ENCODE results near the gene NNMT.

Gene NNMT

GRCh38 chr11:114277637-114278341 lies 18.4 kb upstream of the NNMT start:
- H3K27me3 ChIP-seq (ENCODE audit: insufficient read depth, low read length) = no peaks in the 10 kb centered on the region
- H3K4me3 ChIP-seq (ENCODE audit: low read length) = no peak overlapping the region
- no peaks in the 10 kb centered on the region for H3K36me3 ChIP-seq (ENCODE audit: insufficient read depth, low read length)
- WGBS = 94% methylated on average over 11 of the region's 11 CpGs
- H3K9ac ChIP-seq (ENCODE audit: low read depth, low read length) = no peak overlapping the region
- no peak overlapping the region for H3K27ac ChIP-seq (ENCODE audit: low read depth, low read length)
- H3K9me3 ChIP-seq (ENCODE audit: insufficient read depth, low read depth, low read length) = no peaks in the 10 kb centered on the region
- peaks cover 5% of the 10 kb centered on the region; the same call in 1 of the 2 replicates for H3K4me1 ChIP-seq (ENCODE audit: insufficient read depth, low read length)

GRCh38 chr11:114278342-114279065 lies 17.7 kb upstream of the NNMT start:
- H3K4me3 ChIP-seq (ENCODE audit: low read length) = no peak overlapping the region
- no peaks in the 10 kb centered on the region for H3K9me3 ChIP-seq (ENCODE audit: insufficient read depth, low read depth, low read length)
- H3K9ac ChIP-seq (ENCODE audit: low read depth, low read length) = no peak overlapping the region
- 88% methylated on average over 4 of the region's 4 CpGs for WGBS
- no peaks in the 10 kb centered on the region for H3K27me3 ChIP-seq (ENCODE audit: insufficient read depth, low read length)
- no peak overlapping the region for H3K27ac ChIP-seq (ENCODE audit: low read depth, low read length)
- H3K4me1 ChIP-seq (ENCODE audit: insufficient read depth, low read length) = peaks cover 5% of the 10 kb centered on the region; the same call in 1 of the 2 replicates
- no peaks in the 10 kb centered on the region for H3K36me3 ChIP-seq (ENCODE audit: insufficient read depth, low read length)

- Histone ChIP-seq H3K9ac (ENCODE audit: low read depth, low read length) (no peak overlapping the region), H3K27me3 (ENCODE audit: insufficient read depth, low read length) (no peaks in the 10 kb centered on the region), H3K9me3 (ENCODE audit: insufficient read depth, low read depth, low read length) (no peaks in the 10 kb centered on the region), H3K4me1 (ENCODE audit: insufficient read depth, low read length) (peaks cover 5% of the 10 kb centered on the region; the same call in 1 of the 2 replicates), H3K27ac (ENCODE audit: low read depth, low read length) (no peak overlapping the region), H3K4me3 (ENCODE audit: low read length) (no peak overlapping the region), H3K36me3 (ENCODE audit: insufficient read depth, low read length) (no peaks in the 10 kb centered on the region)
- WGBS = 92% methylated on average over 9 of the region's 9 CpGs
Measured at GRCh38 chr11:114279792-114280546, 16.2 kb upstream of the NNMT start.

- no peaks in the 10 kb centered on the region for H3K36me3 ChIP-seq (ENCODE audit: insufficient read depth, low read length)
- peaks cover 7% of the 10 kb centered on the region; the same call in 1 of the 2 replicates for H3K4me1 ChIP-seq (ENCODE audit: insufficient read depth, low read length)
- H3K4me3 ChIP-seq (ENCODE audit: low read length) = no peak overlapping the region
- H3K9me3 ChIP-seq (ENCODE audit: insufficient read depth, low read depth, low read length) = no peaks in the 10 kb centered on the region
- H3K27ac ChIP-seq (ENCODE audit: low read depth, low read length) = no peak overlapping the region
- H3K27me3 ChIP-seq (ENCODE audit: insufficient read depth, low read length) = no peaks in the 10 kb centered on the region
- 26% methylated on average over 6 of the region's 6 CpGs for WGBS
- H3K9ac ChIP-seq (ENCODE audit: low read depth, low read length) = no peak overlapping the region
Measured at GRCh38 chr11:114280696-114281095, 15.5 kb upstream of the NNMT start.

- no peak overlapping the region for H3K9ac ChIP-seq (ENCODE audit: low read depth, low read length)
- no peaks in the 10 kb centered on the region for H3K36me3 ChIP-seq (ENCODE audit: insufficient read depth, low read length)
- no peak overlapping the region for H3K4me3 ChIP-seq (ENCODE audit: low read length)
- no peaks in the 10 kb centered on the region for H3K9me3 ChIP-seq (ENCODE audit: insufficient read depth, low read depth, low read length)
- no peak overlapping the region for H3K27ac ChIP-seq (ENCODE audit: low read depth, low read length)
- no peaks in the 10 kb centered on the region for H3K27me3 ChIP-seq (ENCODE audit: insufficient read depth, low read length)
- peaks cover 11% of the 10 kb centered on the region; the same call in 1 of the 2 replicates for H3K4me1 ChIP-seq (ENCODE audit: insufficient read depth, low read length)
- 89% methylated on average over 1 of the region's 1 CpG for WGBS
Measured at GRCh38 chr11:114281388-114281956, 14.7 kb upstream of the NNMT start.

- H3K27ac ChIP-seq (ENCODE audit: low read depth, low read length) = no peak overlapping the region
- WGBS = 91% methylated on average over 2 of the region's 3 CpGs
Measured at GRCh38 chr11:114282488-114282887, 13.7 kb upstream of the NNMT start.

GRCh38 chr11:114283422-114283821 lies 12.8 kb upstream of the NNMT start:
- Histone ChIP-seq H3K9me3 (ENCODE audit: insufficient read depth, low read depth, low read length) (no peaks in the 10 kb centered on the region), H3K36me3 (ENCODE audit: insufficient read depth, low read length) (no peaks in the 10 kb centered on the region), H3K9ac (ENCODE audit: low read depth, low read length) (no peak overlapping the region), H3K27me3 (ENCODE audit: insufficient read depth, low read length) (no peaks in the 10 kb centered on the region), H3K4me1 (ENCODE audit: insufficient read depth, low read length) (peaks cover 11% of the 10 kb centered on the region; the same call in 1 of the 2 replicates), H3K27ac (ENCODE audit: low read depth, low read length) (no peak overlapping the region), H3K4me3 (ENCODE audit: low read length) (no peak overlapping the region)
- WGBS = 95% methylated on average over 3 of the region's 3 CpGs

More at GRCh38 chr11:114282488-114282887, 13.7 kb upstream of the NNMT start:
- Histone ChIP-seq H3K4me1 (ENCODE audit: insufficient read depth, low read length) (peaks cover 11% of the 10 kb centered on the region; the same call in 1 of the 2 replicates), H3K9me3 (ENCODE audit: insufficient read depth, low read depth, low read length) (no peaks in the 10 kb centered on the region), H3K27me3 (ENCODE audit: insufficient read depth, low read length) (no peaks in the 10 kb centered on the region), H3K36me3 (ENCODE audit: insufficient read depth, low read length) (no peaks in the 10 kb centered on the region), H3K4me3 (ENCODE audit: low read length) (no peak overlapping the region), H3K9ac (ENCODE audit: low read depth, low read length) (no peak overlapping the region)

GRCh38 chr11:114284021-114284420 lies 12.2 kb upstream of the NNMT start:
- Histone ChIP-seq H3K27me3 (ENCODE audit: insufficient read depth, low read length) (no peaks in the 10 kb centered on the region), H3K4me1 (ENCODE audit: insufficient read depth, low read length) (peaks cover 11% of the 10 kb centered on the region; the same call in 1 of the 2 replicates), H3K9me3 (ENCODE audit: insufficient read depth, low read depth, low read length) (no peaks in the 10 kb centered on the region), H3K27ac (ENCODE audit: low read depth, low read length) (no peak overlapping the region), H3K9ac (ENCODE audit: low read depth, low read length) (no peak overlapping the region), H3K4me3 (ENCODE audit: low read length) (no peak overlapping the region), H3K36me3 (ENCODE audit: insufficient read depth, low read length) (no peaks in the 10 kb centered on the region)
- 90% methylated on average over 2 of the region's 2 CpGs for WGBS

GRCh38 chr11:114284914-114285313 lies 11.3 kb upstream of the NNMT start:
- no peak overlapping the region for H3K27ac ChIP-seq (ENCODE audit: low read depth, low read length)
- 95% methylated on average over 7 of the region's 7 CpGs for WGBS
- H3K36me3 ChIP-seq (ENCODE audit: insufficient read depth, low read length) = no peaks in the 10 kb centered on the region

GRCh38 chr11:114285599-114285998 lies 10.6 kb upstream of the NNMT start:
- H3K27ac ChIP-seq (ENCODE audit: low read depth, low read length) = no peak overlapping the region

More at GRCh38 chr11:114284914-114285313, 11.3 kb upstream of the NNMT start:
- H3K27me3 ChIP-seq (ENCODE audit: insufficient read depth, low read length) = no peaks in the 10 kb centered on the region
- H3K4me1 ChIP-seq (ENCODE audit: insufficient read depth, low read length) = peaks cover 18% of the 10 kb centered on the region
- H3K9me3 ChIP-seq (ENCODE audit: insufficient read depth, low read depth, low read length) = no peaks in the 10 kb centered on the region
- no peak overlapping the region for H3K4me3 ChIP-seq (ENCODE audit: low read length)
- no peak overlapping the region for H3K9ac ChIP-seq (ENCODE audit: low read depth, low read length)

More at GRCh38 chr11:114285599-114285998, 10.6 kb upstream of the NNMT start:
- no peaks in the 10 kb centered on the region for H3K36me3 ChIP-seq (ENCODE audit: insufficient read depth, low read length)
- H3K9me3 ChIP-seq (ENCODE audit: insufficient read depth, low read depth, low read length) = no peaks in the 10 kb centered on the region
- peaks cover 22% of the 10 kb centered on the region for H3K4me1 ChIP-seq (ENCODE audit: insufficient read depth, low read length)
- WGBS = 84% methylated on average over 3 of the region's 3 CpGs
- no peak overlapping the region for H3K4me3 ChIP-seq (ENCODE audit: low read length)
- H3K9ac ChIP-seq (ENCODE audit: low read depth, low read length) = no peak overlapping the region
- no peaks in the 10 kb centered on the region for H3K27me3 ChIP-seq (ENCODE audit: insufficient read depth, low read length)

Measured in HUES64 (cell line).